Bronchial epithelial cell (primary cell): ENCODE measurements around the gene ABCB11. TPM values are rescaled to one million over a fixed set of nuclear protein-coding genes. Genes with fewer than 3 reads are reported as not detected.

Source experiments
- DNase-seq: peaks from one replicate; pipeline ENCODE4 v3.0.0-alpha.2; 2010; ENCODE audit warnings: low read depth
- FAIRE-seq: peaks from 2 replicates; lab custom pipeline; 2011; peaks lifted over from hg19 to GRCh38; lab: Jason Lieb, UNC
- H3K27me3 ChIP-seq: 2 replicates; pipeline ENCODE4 v1.5.1; 2011; ENCODE audit warnings: low read length; ENCODE audit not compliant: control insufficient read depth, insufficient read depth
- H3K36me3 ChIP-seq: 2 replicates; pipeline ENCODE4 v1.5.1; 2011; ENCODE audit warnings: low read length; ENCODE audit not compliant: control insufficient read depth, insufficient read depth
- H3K4me3 ChIP-seq: 2 replicates; pipeline ENCODE4 v1.5.1; 2011; ENCODE audit warnings: mild to moderate bottlenecking, low read depth, low read length, control low read depth
- total RNA-seq: library from RNA; depleted of rRNA; stranded (reverse); fragments of >200 nt; gene quantifications from 2 replicates; pipeline ENCODE4 v1.2.1, GENCODE V29; 2014
- TF ChIP-seq, protein P1 (sequence below): IDR thresholded peaks from 2 replicates; pipeline ENCODE4 v1.5.1; 2011; ENCODE audit warnings: mild to moderate bottlenecking, moderate library complexity, low read length, control low read depth, inconsistent platforms; ENCODE audit not compliant: insufficient read depth, severe bottlenecking

ABCB11 gene
- total RNA-seq, 1 donor from 2014 or later: 0.26 TPM

DNA sequence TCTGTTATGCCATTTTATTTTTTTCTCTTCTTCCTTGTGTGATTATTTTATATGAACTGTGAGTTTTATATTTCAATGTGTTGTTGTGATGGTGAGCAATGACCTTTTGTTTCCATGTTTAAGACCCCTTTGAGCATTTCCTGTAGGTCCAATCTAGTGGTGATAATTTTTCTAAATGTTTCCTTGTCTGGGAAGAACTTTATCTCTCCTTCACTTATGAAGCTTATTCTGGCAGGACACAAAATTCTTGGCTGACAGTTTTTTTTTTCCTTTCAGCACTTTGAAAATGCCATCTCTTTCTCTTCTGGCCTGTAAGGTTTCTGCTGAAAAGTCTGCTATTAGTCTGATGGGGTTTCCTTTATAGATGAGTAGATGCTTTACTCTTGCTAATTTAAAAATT, 76.9 kb downstream of the ABCB11 start:
- no peak for DNase-seq
- Histone ChIP-seq H3K36me3 (no peaks in the 10 kb centered on the region), H3K27me3 (no peaks in the 10 kb centered on the region), H3K4me3 (no peak overlapping the region)
- FAIRE-seq: no peak
- TF ChIP-seq, protein P1, sequence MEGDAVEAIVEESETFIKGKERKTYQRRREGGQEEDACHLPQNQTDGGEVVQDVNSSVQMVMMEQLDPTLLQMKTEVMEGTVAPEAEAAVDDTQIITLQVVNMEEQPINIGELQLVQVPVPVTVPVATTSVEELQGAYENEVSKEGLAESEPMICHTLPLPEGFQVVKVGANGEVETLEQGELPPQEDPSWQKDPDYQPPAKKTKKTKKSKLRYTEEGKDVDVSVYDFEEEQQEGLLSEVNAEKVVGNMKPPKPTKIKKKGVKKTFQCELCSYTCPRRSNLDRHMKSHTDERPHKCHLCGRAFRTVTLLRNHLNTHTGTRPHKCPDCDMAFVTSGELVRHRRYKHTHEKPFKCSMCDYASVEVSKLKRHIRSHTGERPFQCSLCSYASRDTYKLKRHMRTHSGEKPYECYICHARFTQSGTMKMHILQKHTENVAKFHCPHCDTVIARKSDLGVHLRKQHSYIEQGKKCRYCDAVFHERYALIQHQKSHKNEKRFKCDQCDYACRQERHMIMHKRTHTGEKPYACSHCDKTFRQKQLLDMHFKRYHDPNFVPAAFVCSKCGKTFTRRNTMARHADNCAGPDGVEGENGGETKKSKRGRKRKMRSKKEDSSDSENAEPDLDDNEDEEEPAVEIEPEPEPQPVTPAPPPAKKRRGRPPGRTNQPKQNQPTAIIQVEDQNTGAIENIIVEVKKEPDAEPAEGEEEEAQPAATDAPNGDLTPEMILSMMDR: no peak

DNA sequence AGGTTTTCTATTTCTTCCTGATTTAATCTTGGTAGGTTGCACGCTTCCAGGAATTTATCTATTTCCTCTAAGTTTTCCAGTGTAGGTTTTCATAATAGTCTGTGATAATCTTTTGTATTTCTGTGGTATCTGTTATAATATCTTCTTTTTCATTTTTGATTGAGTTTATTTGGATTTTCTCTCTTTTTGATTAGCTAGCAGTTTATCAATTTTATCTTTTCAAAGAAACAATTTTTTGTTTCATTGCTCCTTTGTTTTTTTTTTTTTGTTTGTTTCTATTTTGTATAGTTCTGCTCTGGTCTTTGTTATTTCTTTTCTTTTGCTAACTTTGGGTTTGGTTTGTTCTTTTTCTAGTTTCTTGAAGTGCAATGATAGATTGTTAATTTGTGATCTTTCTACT, 78.7 kb downstream of the ABCB11 start:
- Histone ChIP-seq H3K4me3 (no peak overlapping the region), H3K27me3 (no peaks in the 10 kb centered on the region), H3K36me3 (no peaks in the 10 kb centered on the region)
- TF ChIP-seq, protein P1: no peak
- FAIRE-seq: no peak
- no peak for DNase-seq

DNA sequence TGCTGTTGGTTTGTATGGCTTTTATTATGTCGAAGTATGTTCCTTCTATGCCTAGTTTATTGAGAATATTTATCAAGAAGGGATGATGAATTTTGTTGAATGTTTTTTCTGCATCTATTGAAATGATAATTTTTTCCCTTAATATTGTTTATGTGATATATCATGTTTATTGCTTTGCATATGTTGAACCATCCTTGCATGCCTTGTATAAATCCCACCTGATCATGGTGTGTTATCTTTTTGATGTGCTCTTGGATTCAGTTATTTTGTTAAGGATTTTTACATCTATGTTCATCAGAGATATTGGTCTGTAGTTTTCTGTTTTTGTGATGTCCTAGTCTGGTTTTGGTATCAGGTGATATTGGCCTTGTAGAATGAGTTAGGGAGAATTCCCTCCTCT, 79.3 kb downstream of the ABCB11 start:
- TF ChIP-seq, protein P1: no peak
- DNase-seq (no peak), FAIRE-seq (no peak)
- no peak overlapping the region for H3K4me3 ChIP-seq
- H3K27me3 ChIP-seq: no peaks in the 10 kb centered on the region
- H3K36me3 ChIP-seq: no peaks in the 10 kb centered on the region

DNA sequence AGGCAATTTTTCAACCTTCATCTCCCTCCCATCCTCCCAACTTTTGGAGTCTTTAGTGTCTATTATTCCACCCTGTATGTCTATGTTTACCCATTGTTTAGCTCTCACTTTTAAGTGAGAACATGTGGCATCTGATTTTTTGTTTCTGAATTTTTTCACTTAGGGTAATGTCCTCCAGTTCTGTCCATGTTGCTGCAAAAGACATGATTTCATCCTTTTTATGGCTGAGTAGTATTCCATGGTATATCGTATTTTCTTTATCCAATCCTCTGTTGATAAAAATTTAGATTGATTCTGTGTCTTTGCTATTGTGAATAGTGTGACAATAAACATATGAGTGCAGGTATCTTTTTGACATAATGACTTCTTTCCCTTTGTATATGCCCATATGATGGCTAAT, 81.8 kb downstream of the ABCB11 start:
- FAIRE-seq (no peak), DNase-seq (no peak)
- Histone ChIP-seq H3K36me3 (no peaks in the 10 kb centered on the region), H3K4me3 (no peak overlapping the region), H3K27me3 (no peaks in the 10 kb centered on the region)
- TF ChIP-seq, protein P1: no peak

DNA sequence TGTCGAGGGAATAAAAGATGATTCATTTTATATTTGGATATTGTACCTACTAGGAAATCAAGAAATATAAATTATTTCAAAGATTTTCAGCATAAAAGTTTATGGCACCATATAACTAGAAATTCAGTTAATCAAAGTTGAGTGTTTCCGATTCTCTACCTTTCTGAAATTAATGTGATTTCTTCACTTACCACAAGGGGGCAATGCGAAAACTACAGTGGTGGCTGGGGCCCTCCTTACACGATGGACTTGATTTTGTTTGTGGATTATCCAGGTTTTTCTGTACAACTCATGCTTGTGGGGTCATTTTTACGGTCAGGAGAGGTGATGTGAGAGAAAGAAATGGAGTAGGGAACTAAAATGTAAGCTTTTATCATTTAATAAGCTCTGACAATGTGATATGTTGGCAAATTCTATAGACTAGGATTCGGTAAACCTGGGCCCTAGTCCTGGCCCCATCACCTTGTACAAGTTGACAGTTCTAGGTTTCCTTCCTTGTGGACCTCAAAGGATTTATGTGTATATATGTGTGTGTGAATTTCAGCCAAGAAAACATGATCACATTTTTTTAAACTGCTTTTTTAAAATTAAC, 82.4 kb downstream of the ABCB11 start:
- Histone ChIP-seq H3K4me3 (no peak overlapping the region), H3K27me3 (no peaks in the 10 kb centered on the region), H3K36me3 (no peaks in the 10 kb centered on the region)
- DNase-seq: no peak
- no peak for FAIRE-seq
- TF ChIP-seq, protein P1: peak; percentile 49

DNA sequence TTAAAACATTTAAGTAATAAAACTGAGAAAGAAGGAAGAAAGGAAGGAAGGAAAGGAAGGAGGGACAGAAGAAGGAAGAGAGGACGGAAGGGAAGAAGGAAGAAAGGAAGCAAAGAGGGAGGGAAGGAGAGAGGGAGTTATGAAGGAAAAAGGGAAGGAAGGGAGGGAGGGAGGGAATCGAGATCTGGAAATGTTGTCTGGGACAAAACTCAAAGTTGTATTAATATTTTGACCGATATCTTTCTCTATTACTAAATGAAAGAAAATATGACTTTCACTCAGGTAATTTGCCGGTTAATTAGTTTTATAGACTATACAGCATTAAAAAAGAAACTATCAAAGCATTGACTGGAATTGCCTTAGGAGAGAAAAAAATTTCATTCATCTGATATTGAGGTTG, 85.6 kb downstream of the ABCB11 start:
- DNase-seq (no peak), FAIRE-seq (no peak)
- no peaks in the 10 kb centered on the region for H3K36me3 ChIP-seq
- no peaks in the 10 kb centered on the region for H3K27me3 ChIP-seq
- TF ChIP-seq, protein P1: no peak
- H3K4me3 ChIP-seq: no peak overlapping the region
